Inflammatory macrophage treated with lipopolysaccharide for 1 hour (primary cell): ENCODE results near the gene ATP8B4.
"Not testable (repeated sequence)": the region's sequence is repeated elsewhere in the genome, so short reads cannot be mapped to it uniquely, and the experiment has no call there.

Source experiments
- DNase-seq, 2 donors: peaks; one replicate each; pipeline ENCODE4 v3.0.0-alpha.2; 2020 to 2022

Gene ATP8B4, protein sequence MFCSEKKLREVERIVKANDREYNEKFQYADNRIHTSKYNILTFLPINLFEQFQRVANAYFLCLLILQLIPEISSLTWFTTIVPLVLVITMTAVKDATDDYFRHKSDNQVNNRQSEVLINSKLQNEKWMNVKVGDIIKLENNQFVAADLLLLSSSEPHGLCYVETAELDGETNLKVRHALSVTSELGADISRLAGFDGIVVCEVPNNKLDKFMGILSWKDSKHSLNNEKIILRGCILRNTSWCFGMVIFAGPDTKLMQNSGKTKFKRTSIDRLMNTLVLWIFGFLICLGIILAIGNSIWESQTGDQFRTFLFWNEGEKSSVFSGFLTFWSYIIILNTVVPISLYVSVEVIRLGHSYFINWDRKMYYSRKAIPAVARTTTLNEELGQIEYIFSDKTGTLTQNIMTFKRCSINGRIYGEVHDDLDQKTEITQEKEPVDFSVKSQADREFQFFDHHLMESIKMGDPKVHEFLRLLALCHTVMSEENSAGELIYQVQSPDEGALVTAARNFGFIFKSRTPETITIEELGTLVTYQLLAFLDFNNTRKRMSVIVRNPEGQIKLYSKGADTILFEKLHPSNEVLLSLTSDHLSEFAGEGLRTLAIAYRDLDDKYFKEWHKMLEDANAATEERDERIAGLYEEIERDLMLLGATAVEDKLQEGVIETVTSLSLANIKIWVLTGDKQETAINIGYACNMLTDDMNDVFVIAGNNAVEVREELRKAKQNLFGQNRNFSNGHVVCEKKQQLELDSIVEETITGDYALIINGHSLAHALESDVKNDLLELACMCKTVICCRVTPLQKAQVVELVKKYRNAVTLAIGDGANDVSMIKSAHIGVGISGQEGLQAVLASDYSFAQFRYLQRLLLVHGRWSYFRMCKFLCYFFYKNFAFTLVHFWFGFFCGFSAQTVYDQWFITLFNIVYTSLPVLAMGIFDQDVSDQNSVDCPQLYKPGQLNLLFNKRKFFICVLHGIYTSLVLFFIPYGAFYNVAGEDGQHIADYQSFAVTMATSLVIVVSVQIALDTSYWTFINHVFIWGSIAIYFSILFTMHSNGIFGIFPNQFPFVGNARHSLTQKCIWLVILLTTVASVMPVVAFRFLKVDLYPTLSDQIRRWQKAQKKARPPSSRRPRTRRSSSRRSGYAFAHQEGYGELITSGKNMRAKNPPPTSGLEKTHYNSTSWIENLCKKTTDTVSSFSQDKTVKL

GRCh38 chr15:50119063-50120040 lies at the start of gene ATP8B4:
Gene ATP8B4, minus strand, starts transcription at chr15:50119233. Its CDS starts 12,267 bp downstream, at chr15:50106966.
- peak; percentile 30 to 61 for DNase-seq

GRCh38 chr15:50168379-50168778 lies 49.3 kb upstream of the ATP8B4 start:
- DNase-seq, result no peak

DNA sequence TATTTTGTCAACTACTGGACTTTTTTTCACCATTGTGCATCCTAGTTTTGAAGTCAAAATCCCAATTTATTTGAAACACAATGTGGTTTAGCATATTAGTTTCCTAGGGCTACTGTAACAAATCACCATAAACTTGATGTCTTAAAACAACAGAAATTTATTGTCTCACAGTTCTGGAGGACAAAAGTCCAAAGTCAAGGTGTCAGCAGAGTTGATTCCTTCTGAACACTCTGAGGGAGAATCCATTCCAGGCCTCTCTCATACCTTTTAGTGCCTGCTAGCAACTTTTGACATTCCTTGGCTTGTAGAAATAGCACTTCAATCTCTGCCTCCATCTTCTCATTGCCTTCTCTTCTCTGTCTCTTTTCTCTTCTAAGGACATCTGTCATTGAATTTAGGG lies 48.1 kb upstream of the ATP8B4 start:
- DNase-seq, result no peak

DNA sequence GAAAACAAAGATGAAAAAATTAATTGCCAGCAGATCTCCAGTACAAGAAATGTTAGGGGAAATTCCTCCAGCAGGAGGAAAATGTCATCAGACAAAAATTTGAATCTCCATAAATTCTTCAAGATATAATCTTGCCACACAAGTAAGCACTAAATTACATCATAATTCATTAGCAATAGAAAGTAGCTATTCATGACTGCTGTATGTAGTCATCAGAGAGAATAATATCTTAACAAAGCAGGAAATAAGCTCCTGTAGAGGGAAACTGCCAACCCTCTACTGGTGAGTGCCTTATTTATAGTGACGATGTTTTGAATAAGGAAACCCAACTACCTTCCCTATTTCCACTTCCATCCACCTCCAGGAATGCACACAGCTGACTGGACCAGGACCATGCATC lies 47.2 kb upstream of the ATP8B4 start:
- DNase-seq, result peak; percentile 54 to 73

- no peak for DNase-seq
These were observed 45.4 kb upstream of the ATP8B4 start for GRCh38 chr15:50164458-50164857.

GRCh38 chr15:50163719-50164410 lies 44.8 kb upstream of the ATP8B4 start:
- DNase-seq, result peak; percentile 33 to 47

DNA sequence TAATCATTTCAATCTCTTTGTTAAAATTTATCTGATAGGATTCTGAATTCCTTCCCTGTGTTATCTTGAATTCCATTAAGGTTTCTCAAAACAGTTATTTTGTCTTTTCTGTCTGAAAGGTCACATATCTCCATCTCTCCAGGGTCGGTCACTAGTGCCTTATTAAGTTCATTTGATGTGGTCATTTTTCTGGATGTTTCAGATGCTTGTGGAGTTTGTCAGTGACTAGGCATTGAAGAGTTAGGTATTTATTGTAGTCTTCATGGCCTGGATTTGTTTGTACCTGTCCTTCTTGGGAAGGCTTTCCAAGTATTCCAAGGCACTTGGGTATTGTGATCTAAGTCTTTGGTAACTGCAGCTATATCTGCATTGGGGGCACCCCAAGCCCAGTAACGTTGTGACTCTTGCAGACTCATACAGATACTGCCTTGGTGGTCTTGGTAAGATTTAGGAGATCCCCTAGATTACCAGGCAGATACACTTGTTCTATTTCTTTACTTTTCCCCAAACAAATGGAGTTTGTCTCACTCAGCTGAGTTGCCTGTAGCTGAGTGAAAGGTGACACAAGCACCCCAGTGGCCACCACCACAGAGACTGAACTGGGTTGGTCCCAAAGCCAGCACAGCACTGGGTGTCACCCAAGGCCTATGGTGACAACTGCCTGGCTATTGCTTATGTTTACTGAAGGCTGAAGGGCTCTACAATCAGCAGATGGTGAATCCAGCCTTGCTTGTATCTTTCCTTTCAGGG lies 44.1 kb upstream of the ATP8B4 start:
- DNase-seq, result no peak

GRCh38 chr15:50158236-50158635 lies 39.2 kb upstream of the ATP8B4 start:
- DNase-seq, result not testable (repeated sequence)

GRCh38 chr15:50151476-50151875 lies 32.4 kb upstream of the ATP8B4 start:
- no peak for DNase-seq

DNA sequence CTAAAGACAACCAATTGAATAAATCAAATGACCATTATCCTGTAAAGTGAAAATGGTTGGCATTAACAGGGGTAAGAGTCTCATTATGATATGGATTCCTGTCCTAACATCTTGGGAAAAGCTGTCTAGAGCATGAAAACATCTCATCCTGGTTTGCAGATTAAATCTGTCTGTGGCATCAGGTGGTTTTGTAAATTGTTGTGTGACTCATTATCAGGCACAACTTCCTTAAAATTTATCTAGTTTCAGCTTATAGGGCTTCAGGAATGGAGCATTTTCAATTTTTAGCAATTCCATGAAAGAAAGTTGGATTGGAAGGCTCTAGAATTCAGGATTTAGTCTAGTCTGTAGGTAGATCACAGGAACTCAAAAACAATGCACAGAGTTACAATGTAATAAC lies 31.8 kb upstream of the ATP8B4 start:
- no peak for DNase-seq

- DNase-seq, result no peak
These were observed 31.3 kb upstream of the ATP8B4 start for GRCh38 chr15:50150349-50150748.

DNA sequence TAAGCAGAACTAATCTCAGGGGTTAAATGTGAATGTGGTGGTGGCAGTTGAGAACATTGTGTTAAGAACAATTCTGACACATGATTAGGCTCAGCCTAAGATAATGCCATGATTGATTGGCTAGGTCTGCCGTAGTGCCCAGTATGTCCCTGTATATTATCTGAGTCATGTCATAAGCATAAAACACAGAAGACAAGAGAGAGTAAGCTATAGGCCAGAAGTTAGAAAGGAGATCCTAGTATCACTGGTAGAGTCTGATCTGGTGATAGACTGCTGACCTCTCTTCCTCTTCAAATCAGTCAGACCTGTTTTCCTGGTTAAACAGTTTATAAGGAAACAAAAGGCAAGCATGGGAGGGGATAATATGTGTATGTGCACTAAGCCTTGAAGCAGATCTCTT lies 30.1 kb upstream of the ATP8B4 start:
- no peak for DNase-seq

GRCh38 chr15:50148362-50148963 lies 29.4 kb upstream of the ATP8B4 start:
- DNase-seq, result no peak

- DNase-seq, result peak; percentile 47 to 67
These were observed 27.6 kb upstream of the ATP8B4 start for GRCh38 chr15:50146632-50147031.

- peak; percentile 43 to 94 for DNase-seq
These were observed 26.4 kb upstream of the ATP8B4 start for GRCh38 chr15:50145451-50145872.

GRCh38 chr15:50144341-50145120 lies 25.5 kb upstream of the ATP8B4 start:
- DNase-seq, result peak; percentile 25 to 26

- DNase-seq, result no peak
These were observed 24.3 kb upstream of the ATP8B4 start for GRCh38 chr15:50143255-50143860.

DNA sequence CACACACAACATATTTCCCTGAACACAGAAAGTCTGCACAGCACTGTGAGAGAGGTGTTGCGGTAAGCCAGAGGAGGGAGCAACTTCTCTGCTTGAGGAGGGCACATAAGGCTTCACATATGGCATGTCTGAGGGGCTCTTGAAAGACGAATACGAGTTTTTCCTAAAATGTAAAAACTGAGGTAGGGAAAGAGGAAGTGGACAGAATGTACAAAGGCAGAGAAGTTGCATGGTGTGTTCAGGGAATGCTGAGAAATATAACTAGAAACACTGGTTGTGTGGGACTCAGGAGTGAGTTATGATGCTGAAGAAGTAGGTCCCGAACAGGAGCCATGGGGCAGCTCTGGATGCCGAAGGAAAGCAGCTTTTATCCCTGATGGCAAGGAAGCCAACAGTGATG lies 22.8 kb upstream of the ATP8B4 start:
- no peak for DNase-seq

DNA sequence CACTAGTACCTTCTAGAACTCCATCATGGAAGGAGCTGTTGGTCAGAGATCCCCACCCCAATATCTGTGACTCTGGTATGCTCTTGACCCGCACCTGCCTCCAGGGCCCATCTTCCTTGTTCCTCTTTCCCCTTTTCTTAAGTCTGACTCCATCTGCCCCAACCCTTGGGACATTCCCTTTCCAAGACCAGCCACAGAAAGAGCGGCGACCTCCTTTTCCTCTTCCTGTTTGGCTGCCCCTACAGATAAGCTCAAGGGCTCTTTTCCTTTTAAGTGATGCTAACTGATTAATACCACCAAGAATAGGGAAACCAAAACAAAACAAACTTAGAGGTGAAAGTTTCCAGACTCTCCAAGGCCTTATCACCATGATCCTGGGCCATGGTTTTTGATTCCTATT lies 21.9 kb upstream of the ATP8B4 start:
- DNase-seq, result no peak
